GM18519 (cell line): ENCODE data around the gene ELFN2.

ENCODE experiments used
- ATAC-seq: cut with Tn5 transposase; IDR thresholded peaks from one replicate; pipeline ENCODE4 v1.9.1; 2021; ENCODE audit warnings: mild to moderate bottlenecking, moderate library complexity; ENCODE audit not compliant: unreplicated experiment, low FRiP score

The ELFN2 gene

GRCh38 chr22:37456346-37456745 lies 29.1 kb upstream of the ELFN2 start:
- ATAC-seq = no peak

DNA sequence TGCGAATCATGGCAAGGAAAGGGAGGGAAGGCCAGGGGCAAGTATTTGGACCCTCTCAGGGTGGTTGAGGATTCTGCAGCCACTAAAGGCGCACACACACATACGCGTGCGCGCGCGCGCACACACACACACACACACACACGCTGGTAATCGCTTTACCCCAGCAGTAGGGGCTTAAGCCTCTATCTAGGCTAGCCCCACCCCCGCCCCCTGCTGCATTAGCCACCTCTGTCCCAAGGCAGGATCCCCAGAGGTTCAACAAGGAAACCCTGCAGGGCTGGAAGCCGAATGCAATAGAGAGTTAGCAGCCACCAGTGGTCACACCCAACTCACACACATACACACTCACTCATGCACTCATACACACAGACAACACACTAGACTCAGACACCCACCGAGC lies 28.6 kb upstream of the ELFN2 start:
- no peak for ATAC-seq

DNA sequence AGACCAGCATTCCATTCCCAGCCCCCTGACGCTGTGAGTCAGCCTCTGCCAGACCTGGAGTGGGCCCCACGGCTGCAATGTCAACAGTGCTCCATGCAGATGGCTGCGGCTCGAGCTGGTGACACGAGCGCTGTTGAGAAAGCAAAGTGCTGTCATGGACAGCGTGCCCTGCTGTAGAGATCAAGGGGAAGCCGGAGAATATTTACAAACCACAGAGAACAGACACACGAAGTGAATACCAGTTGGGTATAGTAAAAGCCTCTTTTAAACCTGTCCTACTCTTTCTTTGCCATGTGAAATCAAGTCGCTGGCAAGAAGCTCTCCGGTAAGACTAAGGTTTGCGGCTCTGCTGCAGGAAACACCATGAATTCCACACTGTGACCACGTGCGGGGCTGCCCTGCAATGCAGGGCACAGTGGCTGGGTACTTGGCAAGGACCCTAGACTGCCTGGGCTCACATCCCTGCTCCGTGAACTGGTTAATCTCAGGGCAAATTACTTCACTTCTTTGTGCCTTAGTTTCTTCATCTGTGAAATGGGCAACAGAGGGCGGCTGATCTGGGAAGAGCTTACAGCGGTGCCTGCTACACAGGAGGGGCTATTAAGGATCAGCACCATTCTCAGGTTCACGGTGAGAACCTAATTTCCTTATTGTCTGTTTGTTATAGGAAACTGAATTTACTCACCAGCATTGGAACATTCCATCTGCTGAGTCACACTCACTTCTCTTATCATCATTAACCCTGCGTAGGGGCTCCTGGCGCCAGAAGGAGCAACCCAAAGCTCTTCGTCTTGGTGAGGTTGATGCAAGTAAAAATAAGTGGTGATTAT lies 27.8 kb upstream of the ELFN2 start:
- no peak for ATAC-seq

- no peak for ATAC-seq
These were observed 26.4 kb upstream of the ELFN2 start for GRCh38 chr22:37453696-37454095.

- no peak for ATAC-seq
These were observed 23.9 kb upstream of the ELFN2 start for GRCh38 chr22:37451218-37451617.

GRCh38 chr22:37449331-37450001 lies 22.2 kb upstream of the ELFN2 start:
- ATAC-seq = no peak

DNA sequence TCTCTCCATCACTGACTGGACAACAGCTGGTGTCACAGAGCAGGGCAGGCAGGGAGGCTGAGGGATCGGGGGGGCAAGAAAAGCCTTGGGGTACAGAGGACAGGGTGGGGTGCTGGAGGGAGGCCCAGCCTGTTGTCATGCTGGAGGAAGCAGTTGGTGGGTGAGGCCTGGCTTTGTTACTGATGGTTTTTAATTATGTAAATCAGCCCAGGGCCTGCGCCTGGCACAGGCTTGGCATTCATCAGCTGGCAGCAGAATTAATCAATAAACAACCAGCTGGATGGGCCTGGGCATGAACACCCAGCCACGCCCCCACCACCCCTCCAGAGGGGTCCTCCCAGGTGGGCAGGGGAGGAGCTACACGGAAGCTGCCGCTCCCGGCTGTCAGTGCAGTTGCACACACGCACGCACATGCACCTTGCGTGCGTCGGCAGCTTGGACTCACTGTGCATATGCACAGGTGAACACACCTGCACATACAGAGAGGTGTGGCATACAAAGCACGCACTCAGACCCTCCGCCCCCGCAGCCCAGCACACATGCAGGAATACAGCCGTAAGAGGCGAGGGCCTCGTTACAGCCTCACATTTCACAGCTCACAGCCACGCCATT lies 21.3 kb upstream of the ELFN2 start:
- ATAC-seq = no peak

GRCh38 chr22:37445501-37445900 lies 18.2 kb upstream of the ELFN2 start:
- no peak for ATAC-seq

DNA sequence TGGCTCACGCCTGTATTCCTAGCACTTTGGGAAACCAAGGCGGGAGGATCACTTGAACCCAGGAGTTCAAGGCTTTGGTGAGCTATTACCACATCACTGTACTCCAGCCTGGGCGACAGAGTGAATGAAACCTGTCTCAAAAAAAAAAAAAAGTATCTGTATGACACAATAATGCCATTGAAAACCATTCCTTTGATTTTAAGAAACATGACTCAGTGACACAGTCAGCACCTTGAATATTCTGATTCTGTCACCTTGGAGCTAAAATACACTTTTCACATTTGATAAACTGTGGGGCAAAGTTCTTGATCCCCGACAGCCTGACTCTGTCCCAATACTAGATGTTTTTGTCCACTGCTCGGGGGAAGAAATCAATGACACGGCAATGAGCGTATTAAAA lies 16.7 kb upstream of the ELFN2 start:
- no peak for ATAC-seq

GRCh38 chr22:37443086-37443485 lies 15.8 kb upstream of the ELFN2 start:
- no peak for ATAC-seq

GRCh38 chr22:37442537-37442936 lies 15.3 kb upstream of the ELFN2 start:
- no peak for ATAC-seq

GRCh38 chr22:37442135-37442534 lies 14.9 kb upstream of the ELFN2 start:
- no peak for ATAC-seq

- ATAC-seq = no peak
These were observed 13.6 kb upstream of the ELFN2 start for GRCh38 chr22:37440875-37441274.

DNA sequence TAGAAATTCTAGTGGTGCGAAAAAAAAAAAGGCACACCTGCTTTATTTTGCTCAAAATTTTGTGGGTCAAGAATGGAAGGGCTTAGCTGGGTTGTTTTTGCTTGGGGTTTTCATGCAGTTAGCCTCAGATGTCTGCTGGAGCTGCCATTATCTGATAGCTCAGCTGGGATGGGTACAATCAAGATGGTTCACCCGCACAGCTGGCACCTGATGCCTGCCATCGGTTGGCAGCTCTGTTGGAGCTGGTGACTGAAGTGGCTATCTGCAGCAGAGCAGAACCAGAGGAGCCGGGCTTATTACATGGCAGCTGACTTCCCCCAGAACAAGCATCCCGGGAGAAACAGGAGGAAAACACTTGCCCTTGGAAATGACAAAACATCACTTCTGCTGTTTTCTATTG lies 12.1 kb upstream of the ELFN2 start:
- ATAC-seq = no peak

GRCh38 chr22:37435970-37436603 lies 8.8 kb upstream of the ELFN2 start:
- ATAC-seq = no peak

GRCh38 chr22:37433786-37434185 lies 6.5 kb upstream of the ELFN2 start:
- no peak for ATAC-seq

GRCh38 chr22:37432708-37433054 lies 5.4 kb upstream of the ELFN2 start:
- ATAC-seq = no peak

DNA sequence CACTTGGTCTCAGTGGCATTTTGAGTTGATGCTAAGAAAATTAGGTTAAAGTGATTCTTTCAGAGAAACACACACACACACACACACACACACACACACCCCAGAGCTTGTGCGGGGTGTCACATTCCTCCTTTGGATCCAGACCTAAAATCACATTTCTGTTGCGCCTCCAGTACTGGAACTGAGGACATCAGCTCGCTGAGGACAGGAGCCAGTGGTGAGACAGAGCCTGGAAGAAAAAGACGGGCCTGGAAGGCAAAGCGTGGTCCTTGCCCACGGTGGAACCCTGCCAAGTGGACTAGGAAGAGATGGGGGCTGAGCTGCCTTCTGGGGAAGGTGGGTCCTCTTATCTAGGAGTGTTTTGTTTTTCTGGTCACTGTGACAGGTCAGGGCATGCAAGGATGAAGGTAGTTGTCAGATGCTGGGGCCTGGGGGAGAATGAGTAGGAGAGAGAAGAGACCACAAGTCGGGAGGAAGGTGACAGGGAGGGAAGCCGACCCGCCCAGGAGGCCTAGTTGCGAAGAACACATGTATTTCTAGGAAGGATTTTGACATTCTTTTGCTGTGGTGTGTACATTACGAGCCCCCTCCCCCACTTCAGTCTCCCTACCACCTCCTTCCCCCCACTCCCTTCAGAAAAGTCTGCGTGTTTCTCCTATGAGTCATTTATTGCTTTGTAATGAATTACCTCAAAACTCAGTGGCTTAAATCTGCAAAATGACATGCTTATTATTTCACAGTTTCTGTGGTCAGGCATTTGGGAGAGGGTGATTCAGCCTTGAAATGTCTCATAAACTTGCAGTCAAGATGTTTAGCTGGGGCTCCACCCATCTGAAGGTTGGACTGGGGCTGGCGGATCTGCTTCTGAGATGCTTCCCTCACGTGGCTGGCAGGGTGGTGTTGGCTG lies 4.8 kb upstream of the ELFN2 start:
- ATAC-seq = no peak

DNA sequence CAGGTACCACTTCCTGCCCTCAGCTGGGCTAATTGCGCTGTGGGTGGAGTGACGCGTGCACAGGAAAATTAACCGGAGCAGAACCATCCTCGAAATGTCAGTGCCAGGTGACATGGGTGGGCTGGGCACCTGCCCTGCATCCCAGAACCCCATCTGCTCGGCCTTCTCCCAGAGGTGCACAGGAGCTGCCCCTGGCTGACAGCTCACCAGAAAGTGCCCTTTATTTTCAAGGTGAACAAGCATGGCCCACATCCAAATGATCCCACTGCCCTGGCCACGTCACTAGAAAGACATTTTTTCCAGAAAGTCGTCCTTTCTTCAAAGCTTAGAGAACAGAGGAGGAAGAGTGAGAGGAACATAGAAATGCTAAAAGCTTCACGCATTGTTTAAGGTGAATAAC lies 4.1 kb upstream of the ELFN2 start:
- no peak for ATAC-seq

- no peak for ATAC-seq
These were observed 3.7 kb upstream of the ELFN2 start for GRCh38 chr22:37430941-37431340.
